ENCODE measurements around the gene KIF26B.
"Not testable (repeated sequence)": the region's sequence is repeated elsewhere in the genome, so short reads cannot be mapped to it uniquely, and the experiment has no call there.

The KIF26B gene

DNA sequence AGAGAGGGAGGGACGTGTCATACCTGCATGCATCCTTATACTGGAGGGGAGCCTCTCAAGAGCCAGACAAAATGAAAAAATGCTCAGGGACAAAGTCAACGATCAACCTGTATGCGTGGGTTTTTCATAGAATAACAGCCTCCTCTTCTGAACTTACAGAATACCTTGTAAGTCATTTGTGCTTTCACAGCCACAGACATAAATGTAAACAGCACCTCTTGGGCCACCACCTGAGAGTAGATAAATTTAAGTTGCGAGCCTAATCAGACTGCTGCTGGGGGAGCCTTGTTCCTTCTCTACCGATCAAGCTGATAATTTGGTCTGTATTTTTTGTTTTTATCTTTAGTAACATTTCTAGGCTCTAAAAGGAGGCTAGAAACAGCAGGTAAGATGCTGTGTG is 223.1 kb downstream of the KIF26B start:
- FAIRE-seq (no peak), DNase-seq (ENCODE audit: insufficient read length, low spot score) (no peak)

DNA sequence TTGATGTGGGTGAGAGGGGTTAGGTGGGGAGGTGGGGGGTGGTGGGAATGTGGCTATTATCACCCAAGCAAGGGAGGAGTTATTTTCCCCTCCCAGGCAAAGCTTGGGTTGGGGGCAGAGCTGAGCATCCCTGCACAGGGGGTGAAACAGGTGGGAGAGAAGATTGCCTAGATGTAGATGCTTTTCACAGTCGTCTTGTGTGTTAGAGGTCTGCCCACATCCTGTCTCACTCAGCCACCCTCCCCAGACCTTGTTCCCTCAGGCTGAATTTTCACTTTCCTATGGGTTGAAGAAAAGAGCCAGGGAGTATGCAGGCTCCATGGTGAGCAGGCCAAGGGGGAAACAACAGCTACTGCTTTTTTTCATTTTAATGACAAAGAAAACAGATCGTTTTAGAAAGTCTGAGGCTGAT is 223.5 kb downstream of the KIF26B start:
- FAIRE-seq (no peak), DNase-seq (ENCODE audit: insufficient read length, low spot score) (no peak)

DNA sequence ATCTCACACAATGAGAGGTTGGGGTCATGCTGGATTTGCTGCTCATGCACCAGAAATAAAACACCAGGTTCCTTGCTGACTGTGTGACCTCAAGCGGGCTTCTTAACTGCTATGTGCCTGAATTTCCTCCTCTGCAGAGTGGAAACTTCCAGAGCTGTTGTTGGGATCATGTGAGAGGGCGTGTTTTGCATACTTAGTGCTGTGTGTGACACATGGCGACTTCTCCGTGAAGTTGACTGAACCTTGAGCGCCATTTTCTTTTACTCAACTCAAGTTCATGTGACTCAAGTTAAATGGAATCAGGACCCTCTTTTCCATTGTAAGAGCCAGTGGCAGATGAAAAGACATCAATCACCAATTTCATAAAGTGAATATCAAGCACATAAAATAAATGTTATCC is 224.0 kb downstream of the KIF26B start:
- FAIRE-seq (no peak), DNase-seq (ENCODE audit: insufficient read length, low spot score) (no peak)

GRCh38 chr1:245380790-245381535 is 226.2 kb downstream of the KIF26B start:
- no peak for FAIRE-seq
- no peak for DNase-seq (ENCODE audit: insufficient read length, low spot score)

- FAIRE-seq, result no peak
- DNase-seq (ENCODE audit: insufficient read length, low spot score), result no peak
Observed at GRCh38 chr1:245382981-245383380, 228.2 kb downstream of the KIF26B start.

- FAIRE-seq (no peak), DNase-seq (ENCODE audit: insufficient read length, low spot score) (no peak)
Observed at GRCh38 chr1:245383396-245384330, 228.9 kb downstream of the KIF26B start.

DNA sequence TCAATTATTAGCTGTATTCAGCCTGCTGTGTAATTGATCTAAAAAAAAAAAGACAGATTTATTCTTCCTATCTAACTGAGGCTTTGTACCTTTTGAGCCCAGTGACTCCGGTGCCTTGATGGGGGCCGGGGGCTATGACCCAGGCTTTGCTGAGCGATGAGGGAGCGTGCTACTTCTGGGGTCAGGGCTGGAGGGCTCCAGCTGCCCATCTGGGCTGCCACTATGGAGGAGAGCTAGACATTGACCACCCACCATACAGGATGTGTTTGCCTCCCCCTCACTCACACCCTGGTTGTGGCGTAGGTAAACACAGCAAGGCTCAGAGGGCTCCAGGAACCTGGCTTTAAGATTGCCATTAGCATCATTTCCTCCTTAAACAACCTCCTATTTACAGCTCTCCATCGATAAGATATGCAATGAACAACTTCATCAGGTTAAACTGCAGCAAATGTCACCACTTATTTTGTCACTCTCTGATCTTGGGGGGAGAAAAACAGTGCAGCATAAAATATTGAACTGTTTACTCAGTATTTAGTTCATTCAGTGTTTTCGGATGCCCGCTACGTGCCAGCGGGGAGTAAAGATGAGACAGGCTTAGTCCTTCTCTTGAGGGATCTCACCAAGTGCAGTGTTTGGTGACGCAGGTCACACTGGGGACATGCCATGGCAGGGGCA is 231.6 kb downstream of the KIF26B start:
- DNase-seq (ENCODE audit: insufficient read length, low spot score) (no peak), FAIRE-seq (no peak)

- FAIRE-seq, result no peak
- no peak for DNase-seq (ENCODE audit: insufficient read length, low spot score)
Observed at GRCh38 chr1:245388687-245389086, 233.9 kb downstream of the KIF26B start.

DNA sequence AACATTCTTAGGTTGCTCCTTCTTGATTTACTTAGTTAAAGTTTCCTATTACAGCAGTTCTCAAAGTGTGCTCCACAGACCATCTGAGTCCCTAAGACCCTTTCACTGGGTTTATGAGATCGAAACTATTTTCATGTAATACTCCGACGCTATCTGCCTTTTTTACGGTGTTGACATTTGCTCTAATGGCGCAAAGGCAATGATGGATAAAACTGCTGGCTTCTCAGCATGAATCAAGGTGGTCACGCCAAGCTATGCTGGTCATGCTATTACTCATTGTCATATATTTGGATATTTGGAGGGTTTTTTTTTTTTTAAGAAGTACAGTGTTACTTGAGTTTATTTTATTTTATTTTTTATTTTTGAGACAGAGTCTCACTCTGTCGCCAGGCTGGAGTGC is 235.1 kb downstream of the KIF26B start:
- DNase-seq (ENCODE audit: insufficient read length, low spot score) (no peak), FAIRE-seq (no peak)

GRCh38 chr1:245390975-245391374 is 236.2 kb downstream of the KIF26B start:
- DNase-seq (ENCODE audit: insufficient read length, low spot score) (no peak), FAIRE-seq (no peak)

- FAIRE-seq, result no peak
Observed at GRCh38 chr1:245393694-245394093, 238.9 kb downstream of the KIF26B start.

GRCh38 chr1:245395680-245396079 is 240.9 kb downstream of the KIF26B start:
- FAIRE-seq (no peak), DNase-seq (ENCODE audit: insufficient read length, low spot score) (no peak)

More at GRCh38 chr1:245393694-245394093, 238.9 kb downstream of the KIF26B start:
- no peak for DNase-seq (ENCODE audit: insufficient read length, low spot score)

GRCh38 chr1:245396615-245397014 is 241.8 kb downstream of the KIF26B start:
- DNase-seq (ENCODE audit: insufficient read length, low spot score) (no peak), FAIRE-seq (no peak)

- DNase-seq (ENCODE audit: insufficient read length, low spot score) (no peak), FAIRE-seq (no peak)
Observed at GRCh38 chr1:245397771-245398170, 243.0 kb downstream of the KIF26B start.

DNA sequence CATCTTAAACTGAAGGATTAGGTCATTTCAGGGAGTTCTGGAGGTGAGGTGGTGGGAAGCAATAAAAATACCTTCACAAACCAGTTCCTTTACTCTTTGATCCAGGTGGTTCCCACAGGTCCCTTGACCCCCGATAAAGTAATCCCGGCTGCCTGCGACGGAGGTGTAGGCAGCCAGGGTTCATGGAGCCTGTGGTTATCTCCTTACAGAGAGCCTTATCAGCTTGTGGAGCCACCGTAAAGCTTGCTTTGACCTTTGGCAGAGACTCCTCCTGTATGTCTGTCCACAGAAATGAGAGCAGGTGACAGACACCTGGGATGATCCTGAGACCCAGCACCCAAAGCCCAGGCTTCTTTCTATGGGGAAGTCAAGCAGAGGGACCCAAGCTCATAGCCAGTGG is 243.4 kb downstream of the KIF26B start:
- no peak for FAIRE-seq

GRCh38 chr1:245401881-245402587 is 247.2 kb downstream of the KIF26B start:
- DNase-seq (ENCODE audit: insufficient read length, low spot score), result no peak
- FAIRE-seq, result no peak

More for the DNA sequence above, 243.4 kb downstream of the KIF26B start:
- no peak for DNase-seq (ENCODE audit: insufficient read length, low spot score)

DNA sequence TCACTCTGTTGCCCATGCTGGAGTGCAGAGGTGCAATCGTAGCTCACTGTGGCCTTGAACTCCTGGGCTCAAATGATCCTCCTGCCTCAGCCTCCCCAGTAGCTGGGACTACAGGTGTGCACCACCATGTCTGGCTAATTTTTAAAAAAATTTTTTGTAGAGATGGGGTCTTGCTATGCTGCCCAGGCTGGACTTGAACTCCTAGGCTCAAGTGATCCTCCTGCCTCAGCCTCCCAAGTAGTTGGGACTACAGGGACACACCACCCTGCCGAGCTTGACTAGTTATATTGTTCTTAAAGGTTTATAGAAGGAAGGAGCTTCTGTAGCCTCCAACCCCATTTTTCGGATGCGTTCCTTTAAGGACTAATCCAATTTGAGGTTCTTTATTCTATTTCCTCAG is 248.2 kb downstream of the KIF26B start:
- not testable (repeated sequence) for DNase-seq (ENCODE audit: insufficient read length, low spot score); FAIRE-seq

GRCh38 chr1:245404527-245404926 is 249.7 kb downstream of the KIF26B start:
- DNase-seq (ENCODE audit: insufficient read length, low spot score) (no peak), FAIRE-seq (no peak)

DNA sequence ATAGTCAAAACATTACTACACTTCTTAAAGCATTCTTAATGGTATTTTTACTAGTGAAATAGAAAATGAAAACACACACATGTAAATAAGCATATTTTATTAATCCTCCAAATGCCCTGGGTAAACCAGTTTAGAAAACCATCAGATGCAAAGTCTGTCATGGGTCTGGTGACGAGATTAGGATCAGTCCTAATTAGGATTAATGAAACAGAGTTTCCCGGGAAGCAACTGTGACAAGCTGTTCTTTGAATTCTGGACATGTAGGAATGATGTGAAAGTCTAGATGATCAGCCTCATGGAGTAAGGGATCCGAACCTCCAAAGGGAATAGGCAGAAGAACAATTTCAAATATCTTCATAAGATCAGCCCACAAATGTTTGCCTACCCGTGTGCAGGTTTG is 250.2 kb downstream of the KIF26B start:
- FAIRE-seq, result no peak

GRCh38 chr1:245406426-245406825 is 251.6 kb downstream of the KIF26B start:
- FAIRE-seq (no peak), DNase-seq (ENCODE audit: insufficient read length, low spot score) (no peak)

More for the DNA sequence above, 250.2 kb downstream of the KIF26B start:
- no peak for DNase-seq (ENCODE audit: insufficient read length, low spot score)

Data from GM19239 (cell line).